HG03354 (cell line): ENCODE measurements around the gene COA1.
"Not testable (repeated sequence)": the region's sequence is repeated elsewhere in the genome, so short reads cannot be mapped to it uniquely, and the experiment has no call there.

Experiments used
- ATAC-seq: cut with Tn5 transposase; IDR thresholded peaks from one replicate; pipeline ENCODE4 v1.9.1; 2021; ENCODE audit warnings: mild to moderate bottlenecking; ENCODE audit not compliant: unreplicated experiment, poor library complexity, severe bottlenecking

The COA1 gene

GRCh38 chr7:43734575-43735332 is 5.4 kb upstream of the COA1 start:
- not testable (repeated sequence) for ATAC-seq

- ATAC-seq, result not testable (repeated sequence)
These were observed 2.2 kb upstream of the COA1 start for GRCh38 chr7:43731494-43731893.

GRCh38 chr7:43729924-43730248 is 563 bp upstream of the COA1 start:
- peak; percentile 32 for ATAC-seq

GRCh38 chr7:43727494-43727893 is 1.8 kb downstream of the COA1 start:
- no peak for ATAC-seq

GRCh38 chr7:43727003-43727402 is 2.3 kb downstream of the COA1 start:
- no peak for ATAC-seq

GRCh38 chr7:43726466-43726865 is 2.9 kb downstream of the COA1 start:
- ATAC-seq, result no peak

GRCh38 chr7:43725251-43725650 is 4.1 kb downstream of the COA1 start:
- no peak for ATAC-seq

GRCh38 chr7:43723007-43723341 is 6.3 kb downstream of the COA1 start:
- ATAC-seq, result no peak

- no peak for ATAC-seq
These were observed 8.0 kb downstream of the COA1 start for GRCh38 chr7:43721193-43721806.

- ATAC-seq, result no peak
These were observed 12.7 kb downstream of the COA1 start for GRCh38 chr7:43716598-43716997.

GRCh38 chr7:43715966-43716365 is 13.4 kb downstream of the COA1 start:
- not testable (repeated sequence) for ATAC-seq

- no peak for ATAC-seq
These were observed 17.8 kb downstream of the COA1 start for GRCh38 chr7:43711503-43711902.

GRCh38 chr7:43708055-43708454 is 21.3 kb downstream of the COA1 start:
- not testable (repeated sequence) for ATAC-seq

GRCh38 chr7:43703573-43703972 is 25.8 kb downstream of the COA1 start:
- ATAC-seq, result no peak

- ATAC-seq, result no peak
These were observed 26.3 kb downstream of the COA1 start for GRCh38 chr7:43702974-43703373.

- no peak for ATAC-seq
These were observed 27.4 kb downstream of the COA1 start for GRCh38 chr7:43701929-43702328.

- no peak for ATAC-seq
These were observed 27.8 kb downstream of the COA1 start for GRCh38 chr7:43701500-43701854.

- ATAC-seq, result no peak
These were observed 28.4 kb downstream of the COA1 start for GRCh38 chr7:43700646-43701499.

GRCh38 chr7:43700059-43700501 is 29.2 kb downstream of the COA1 start:
- no peak for ATAC-seq

GRCh38 chr7:43698460-43699255 is 30.7 kb downstream of the COA1 start:
- no peak for ATAC-seq
